Stimulated activated CD4-positive, alpha-beta T cell treated with anti-CD3 and anti-CD28 coated beads, Interleukin-4, amount 100 ng/mL, for 48 hours (primary cell): Measurements from ENCODE around the gene HABP4.
"Not testable (repeated sequence)": the region's sequence is repeated elsewhere in the genome, so short reads cannot be mapped to it uniquely, and the experiment has no call there.

Source experiments
- DNase-seq, 2 donors: peaks; one replicate each; pipeline ENCODE4 v3.0.0-alpha.2; 2020; ENCODE audit warnings: low read depth in 2 of 2

The HABP4 gene

DNA sequence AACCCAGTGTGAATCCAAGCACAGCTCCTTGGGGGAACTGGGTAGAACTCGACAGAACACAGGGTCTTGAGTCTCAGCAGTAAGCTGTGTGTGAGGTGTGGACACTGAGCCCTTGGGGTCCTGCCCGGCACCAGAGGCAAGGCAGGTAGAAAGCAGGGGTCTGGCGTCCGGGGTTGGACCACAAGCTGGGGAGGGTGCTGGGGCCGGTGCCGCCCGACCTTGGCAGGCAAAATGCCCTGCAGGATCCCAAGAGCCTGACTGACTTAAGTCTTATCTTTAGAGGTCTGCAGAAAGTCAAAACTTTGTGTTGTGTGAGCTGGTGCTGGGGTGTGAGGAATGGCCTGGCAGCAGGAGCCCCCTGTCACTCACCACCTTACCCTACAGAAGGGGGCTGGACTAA lies 49.3 kb downstream of the HABP4 start:
- DNase-seq = no peak

GRCh38 chr9:96500696-96501632 lies 51.0 kb downstream of the HABP4 start:
- no peak for DNase-seq

- DNase-seq = no peak
Observed at GRCh38 chr9:96501633-96502538, 51.9 kb downstream of the HABP4 start.

DNA sequence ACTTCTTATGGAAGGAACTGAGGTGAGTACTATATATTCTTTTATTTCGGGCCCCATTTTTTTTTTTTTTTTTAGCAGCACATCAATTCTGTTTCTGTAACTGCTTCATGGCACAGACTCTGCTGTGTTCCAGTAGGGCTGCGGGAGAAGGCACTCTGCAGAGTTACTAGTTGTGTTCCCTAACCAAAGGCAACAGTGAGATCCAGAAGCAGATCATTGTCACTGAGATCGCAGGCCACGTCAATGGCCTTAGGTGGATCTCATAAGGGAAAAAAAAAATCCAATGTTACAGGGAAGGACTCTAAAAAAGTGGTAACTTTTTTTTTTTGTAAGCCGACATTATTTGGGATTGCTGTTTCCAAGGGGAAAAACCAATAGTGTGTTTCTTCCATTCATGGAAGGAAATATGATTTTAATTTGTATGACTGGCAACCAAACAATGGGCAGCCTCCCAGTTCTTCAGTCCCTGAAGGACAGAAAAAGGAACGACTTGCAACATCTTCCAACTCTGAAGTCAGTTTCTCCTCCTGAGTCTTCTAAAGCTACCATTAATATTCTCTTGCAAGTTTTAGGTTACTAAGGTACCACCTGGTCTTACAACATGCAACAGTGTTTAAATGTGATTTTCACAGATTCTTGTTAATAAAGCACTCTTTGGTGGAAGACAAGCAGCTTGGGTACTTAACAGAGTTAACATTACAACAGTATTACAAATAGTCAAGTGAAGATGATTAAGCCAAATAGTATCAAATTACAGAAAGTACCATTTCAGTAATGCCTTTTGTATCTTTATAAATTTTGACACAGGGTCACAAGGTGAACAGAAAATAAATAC lies 52.8 kb downstream of the HABP4 start:
- DNase-seq = no peak

- not testable (repeated sequence) for DNase-seq
Observed at GRCh38 chr9:96503374-96503748, 53.4 kb downstream of the HABP4 start.

- no peak for DNase-seq
Observed at GRCh38 chr9:96503918-96504317, 53.9 kb downstream of the HABP4 start.

DNA sequence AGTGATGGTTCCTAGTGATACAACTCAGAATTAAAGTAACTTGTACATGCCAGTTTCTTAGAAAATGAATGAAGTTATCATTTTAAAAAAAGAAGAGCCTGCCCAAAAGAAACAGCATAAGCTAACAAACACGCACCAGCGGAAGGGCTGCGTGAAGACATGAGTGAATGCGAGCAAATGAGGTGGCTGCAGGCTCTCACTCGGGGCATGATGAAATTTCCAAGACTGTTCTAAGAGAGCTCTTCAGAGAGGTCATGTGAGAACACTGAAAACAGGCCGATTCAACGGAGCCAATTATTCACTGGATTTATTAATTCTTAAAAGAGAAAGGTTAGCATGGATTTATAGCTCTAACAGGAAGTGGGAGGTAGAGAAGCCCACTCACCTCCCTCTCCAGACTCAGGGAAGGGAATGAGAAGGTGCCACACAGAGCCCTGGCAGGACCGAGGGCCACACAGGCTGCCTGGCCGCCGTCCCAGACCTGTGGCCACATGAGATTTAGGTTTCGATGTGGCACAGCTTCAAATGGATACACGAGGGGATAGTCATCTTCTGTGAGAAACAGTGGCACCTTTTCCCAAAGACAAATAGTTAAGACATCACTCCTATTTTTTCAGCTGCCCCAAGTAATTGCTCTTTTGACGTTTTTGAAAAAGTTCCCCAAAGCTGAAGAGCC lies 55.5 kb downstream of the HABP4 start:
- DNase-seq = no peak

- DNase-seq = no peak
Observed at GRCh38 chr9:96508227-96508940, 58.4 kb downstream of the HABP4 start.

DNA sequence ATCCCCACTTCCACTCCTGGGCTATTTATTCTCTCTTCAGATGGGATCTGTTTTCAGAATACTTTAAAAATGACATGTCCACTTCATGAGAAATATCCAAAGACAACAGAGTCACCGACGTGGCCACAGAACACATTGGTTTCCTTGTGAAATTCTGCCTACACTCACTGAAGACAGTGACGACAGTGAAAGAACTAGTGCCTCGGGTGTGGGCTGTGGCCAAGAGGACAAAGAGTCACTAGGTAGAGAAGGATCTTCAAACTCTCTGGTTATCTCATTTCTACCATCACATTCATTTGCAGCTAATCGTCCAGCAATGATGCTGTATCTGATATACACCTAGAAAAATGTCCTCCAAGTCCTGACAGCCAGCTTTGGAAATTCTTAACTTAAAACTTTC lies 59.1 kb downstream of the HABP4 start:
- no peak for DNase-seq

DNA sequence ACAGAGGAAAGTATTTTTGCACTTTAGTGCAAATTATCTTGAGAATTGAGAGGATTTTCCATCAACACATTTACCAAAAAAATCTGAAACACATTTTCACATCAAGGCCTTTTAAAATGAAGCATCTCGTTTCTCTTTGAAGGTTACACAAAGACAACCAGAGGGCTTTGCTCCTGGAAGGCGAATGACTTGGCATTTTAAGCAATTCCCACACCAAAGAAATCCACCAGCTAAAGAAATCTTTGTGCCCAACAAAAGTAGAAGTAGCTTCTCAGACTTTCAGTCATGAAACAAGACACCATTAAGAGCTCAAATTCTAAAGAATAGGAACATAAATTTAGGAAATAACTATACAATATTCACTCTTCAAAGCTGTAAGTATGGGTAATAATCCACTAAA lies 59.9 kb downstream of the HABP4 start:
- no peak for DNase-seq

DNA sequence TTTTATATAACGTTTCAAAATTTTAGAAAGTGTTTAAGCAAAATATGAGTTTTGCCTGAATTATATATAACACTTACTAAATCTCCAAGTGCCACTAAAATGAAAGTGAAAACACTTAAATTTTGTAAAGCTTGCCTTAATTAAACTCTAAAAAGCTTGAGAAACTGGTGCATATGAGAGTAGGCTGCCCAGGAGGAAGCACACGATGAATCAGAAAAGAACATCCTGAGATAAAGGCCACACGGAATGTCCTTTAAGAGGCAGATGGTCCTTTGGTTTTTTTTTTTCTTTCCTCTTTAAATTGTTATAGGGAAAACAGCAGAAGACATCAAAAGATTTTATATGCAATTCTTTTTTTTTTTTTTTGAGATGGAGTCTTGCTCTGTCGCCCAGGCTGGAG lies 60.3 kb downstream of the HABP4 start:
- DNase-seq = no peak

DNA sequence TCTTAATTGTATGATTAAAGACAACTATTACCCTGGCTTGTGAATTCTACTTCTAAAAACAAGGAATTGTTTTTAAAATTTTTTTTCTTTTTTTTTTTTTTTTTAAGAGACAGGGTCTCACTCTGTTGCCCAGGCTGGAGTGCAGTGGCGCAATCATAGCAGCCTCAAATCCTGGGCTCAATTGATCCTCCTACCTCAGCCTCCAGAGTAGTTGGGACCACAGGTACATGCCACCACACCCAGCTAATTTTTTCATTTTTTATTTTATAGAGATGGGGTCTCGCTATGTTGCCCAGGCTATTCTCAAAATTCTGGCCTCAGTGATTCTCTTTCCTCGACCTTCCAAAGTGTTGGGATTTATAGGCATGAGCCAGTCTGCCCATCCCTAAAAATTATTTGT lies 62.3 kb downstream of the HABP4 start:
- DNase-seq = no peak

DNA sequence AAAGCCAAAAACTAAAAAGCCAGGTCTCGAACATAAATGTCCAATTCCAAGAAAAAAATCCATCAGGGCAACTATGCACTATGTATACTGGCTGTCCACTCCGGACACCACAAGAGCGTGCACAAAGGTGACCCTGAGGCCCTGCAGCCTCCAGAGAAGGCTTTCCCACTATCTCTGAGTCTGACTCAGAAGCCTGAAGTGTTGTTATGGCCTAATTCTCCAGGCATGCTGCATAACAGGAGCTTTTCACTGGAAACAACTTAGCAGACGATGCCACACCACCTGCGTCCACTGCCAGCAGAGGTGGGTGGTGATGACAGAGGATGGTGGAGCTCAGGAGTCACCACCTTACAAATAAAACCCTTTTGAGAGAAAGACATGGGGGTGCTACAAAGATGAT lies 63.7 kb downstream of the HABP4 start:
- no peak for DNase-seq

GRCh38 chr9:96514108-96514799 lies 64.3 kb downstream of the HABP4 start:
- DNase-seq = no peak

DNA sequence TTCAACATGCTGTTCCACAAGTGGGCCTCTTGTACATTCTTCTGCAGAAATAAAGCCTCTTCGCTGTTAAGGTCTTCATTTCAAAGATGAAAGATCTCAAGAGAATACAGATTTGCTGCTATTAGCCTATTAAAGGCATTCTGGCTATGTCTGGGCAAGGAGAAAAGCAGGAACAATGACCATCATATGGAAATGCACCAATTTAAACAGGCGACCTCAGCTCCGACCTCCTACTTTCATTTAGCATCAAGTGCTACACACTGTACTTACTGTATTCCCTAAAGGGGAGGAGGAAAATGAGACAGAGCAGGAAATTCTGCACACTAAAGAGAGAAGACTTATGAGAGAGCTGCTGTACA lies 64.8 kb downstream of the HABP4 start:
- DNase-seq = no peak

- DNase-seq = no peak
Observed at GRCh38 chr9:96515621-96516470, 65.9 kb downstream of the HABP4 start.

GRCh38 chr9:96519095-96519494 lies 69.1 kb downstream of the HABP4 start:
- DNase-seq = no peak

GRCh38 chr9:96519787-96520186 lies 69.8 kb downstream of the HABP4 start:
- DNase-seq = no peak

GRCh38 chr9:96522366-96522765 lies 72.4 kb downstream of the HABP4 start:
- DNase-seq = no peak
